Measurements from ENCODE around the gene PHF23.

PHF23 gene

DNA sequence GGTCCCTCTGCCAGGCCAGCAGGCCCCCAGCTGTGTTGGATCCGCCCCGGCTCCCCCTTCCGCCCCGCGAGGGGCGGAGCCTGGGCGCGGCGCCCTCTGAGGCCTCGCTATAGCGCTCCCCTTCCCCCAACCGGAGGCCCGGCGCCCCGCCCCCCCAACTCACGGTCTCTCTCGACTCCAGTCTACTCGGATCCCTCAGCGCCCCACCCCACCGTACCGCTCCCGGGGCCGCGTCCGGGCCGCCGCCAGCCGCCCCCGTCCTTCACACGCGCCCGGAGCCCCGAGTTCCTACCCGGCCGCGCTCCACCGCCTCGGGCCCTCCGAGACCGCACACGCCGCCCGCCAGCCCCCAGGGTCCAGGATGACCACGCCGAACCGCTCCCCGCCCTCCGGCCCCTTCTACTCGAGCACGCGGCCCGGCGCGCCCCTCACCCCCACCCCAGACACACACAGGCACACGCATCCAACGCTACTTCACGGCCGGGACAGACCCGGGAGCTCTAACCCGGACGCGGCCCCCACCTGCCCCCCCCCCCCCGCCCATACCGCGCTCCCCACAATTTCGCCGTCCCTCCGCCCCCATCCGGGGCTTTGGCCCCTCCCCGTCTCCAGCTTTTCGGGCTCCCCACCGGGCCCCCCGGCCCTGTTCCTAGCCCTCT lies 1.4 kb downstream of the PHF23 start:
- DNase-seq: peak; percentile 89

DNA sequence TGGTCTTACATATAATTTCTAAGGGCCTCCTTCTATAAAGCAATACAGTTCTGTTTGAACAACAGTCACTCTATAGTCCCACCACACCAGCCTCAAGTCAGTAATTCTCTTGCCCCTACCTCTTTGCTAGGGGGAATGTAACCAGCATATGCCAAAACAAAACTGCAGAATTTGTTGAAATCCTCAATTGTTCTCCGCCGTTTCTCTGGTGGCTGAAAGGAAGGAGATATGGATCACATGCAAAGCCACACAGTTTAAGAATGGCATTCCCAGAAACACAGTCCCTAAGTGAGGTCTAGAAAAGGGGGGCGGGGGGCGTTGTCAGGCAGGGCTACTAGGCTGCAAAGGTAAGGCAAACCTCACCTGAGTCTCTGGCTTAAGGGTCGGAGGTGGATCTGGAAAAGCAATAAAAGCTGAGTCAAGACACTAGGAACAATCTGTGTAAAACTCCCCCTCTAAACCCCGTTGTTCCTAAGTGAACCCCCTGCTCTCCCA lies 1.9 kb downstream of the PHF23 start:
- DNase-seq: no peak

DNA sequence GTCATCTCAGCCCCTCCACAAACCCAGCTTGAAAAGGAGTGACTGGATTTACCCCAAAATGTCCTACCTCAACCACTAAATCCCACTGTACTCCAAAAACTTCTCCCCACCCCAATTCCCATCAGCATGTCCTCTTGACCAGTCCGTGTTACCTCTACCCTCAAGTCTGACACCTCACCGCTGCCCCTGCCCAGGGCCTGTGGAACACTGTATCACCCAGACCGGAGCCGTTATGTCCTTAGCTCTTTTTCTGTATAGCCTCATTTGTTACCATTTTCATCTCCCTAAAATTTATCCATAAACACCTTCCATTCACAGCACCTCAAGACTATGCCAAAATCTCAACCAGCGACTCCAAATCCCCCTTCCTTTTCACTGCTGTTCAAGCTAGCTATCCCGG lies 2.4 kb downstream of the PHF23 start:
- no peak for DNase-seq

DNA sequence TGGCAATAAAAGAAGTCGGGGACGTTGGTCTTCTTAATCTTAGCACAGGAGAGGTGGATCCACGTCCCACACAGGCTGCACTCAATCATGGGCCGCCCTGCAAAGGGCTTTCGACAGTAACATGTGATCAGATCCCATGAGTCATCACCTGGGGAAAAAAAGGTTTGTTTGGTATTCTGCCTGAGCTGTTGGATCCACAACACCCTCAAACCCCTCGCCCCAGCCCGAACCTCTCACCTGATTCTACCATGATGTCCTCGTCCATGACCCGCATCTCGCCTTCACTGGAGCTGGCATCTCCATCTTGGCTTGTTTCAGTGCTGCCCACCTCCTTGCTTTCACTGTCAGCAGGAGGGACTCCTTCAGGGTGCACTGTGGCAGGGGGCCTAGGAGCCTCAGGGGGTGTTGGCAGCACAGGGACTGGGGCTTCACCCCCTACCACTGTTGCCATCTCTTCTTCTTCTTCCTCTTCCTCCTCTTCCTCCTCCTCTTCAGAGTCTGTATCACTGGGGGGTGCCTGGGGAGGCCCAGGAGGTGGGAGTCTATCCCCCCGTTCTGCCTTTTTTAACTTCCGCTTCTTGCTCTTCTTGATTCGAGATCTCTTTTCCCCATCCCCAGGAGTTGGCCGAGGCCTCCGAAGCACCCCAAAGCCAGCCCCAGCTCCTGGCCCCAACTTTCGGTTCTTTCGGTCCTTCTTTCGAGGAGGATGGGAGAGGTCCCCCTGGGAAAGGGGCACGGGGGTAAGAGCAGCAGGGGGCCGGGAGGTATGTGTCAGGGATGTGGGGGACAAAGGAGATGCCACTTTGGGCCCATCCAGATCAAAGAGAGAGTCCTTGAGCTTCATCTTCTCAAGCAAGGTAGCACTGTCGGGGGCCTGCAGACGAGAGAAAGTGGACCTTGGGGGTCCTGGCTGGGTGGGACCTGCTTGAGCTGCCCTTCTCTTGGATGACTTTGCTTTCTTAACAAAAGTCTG lies 3.3 kb downstream of the PHF23 start:
- DNase-seq: no peak

DNA sequence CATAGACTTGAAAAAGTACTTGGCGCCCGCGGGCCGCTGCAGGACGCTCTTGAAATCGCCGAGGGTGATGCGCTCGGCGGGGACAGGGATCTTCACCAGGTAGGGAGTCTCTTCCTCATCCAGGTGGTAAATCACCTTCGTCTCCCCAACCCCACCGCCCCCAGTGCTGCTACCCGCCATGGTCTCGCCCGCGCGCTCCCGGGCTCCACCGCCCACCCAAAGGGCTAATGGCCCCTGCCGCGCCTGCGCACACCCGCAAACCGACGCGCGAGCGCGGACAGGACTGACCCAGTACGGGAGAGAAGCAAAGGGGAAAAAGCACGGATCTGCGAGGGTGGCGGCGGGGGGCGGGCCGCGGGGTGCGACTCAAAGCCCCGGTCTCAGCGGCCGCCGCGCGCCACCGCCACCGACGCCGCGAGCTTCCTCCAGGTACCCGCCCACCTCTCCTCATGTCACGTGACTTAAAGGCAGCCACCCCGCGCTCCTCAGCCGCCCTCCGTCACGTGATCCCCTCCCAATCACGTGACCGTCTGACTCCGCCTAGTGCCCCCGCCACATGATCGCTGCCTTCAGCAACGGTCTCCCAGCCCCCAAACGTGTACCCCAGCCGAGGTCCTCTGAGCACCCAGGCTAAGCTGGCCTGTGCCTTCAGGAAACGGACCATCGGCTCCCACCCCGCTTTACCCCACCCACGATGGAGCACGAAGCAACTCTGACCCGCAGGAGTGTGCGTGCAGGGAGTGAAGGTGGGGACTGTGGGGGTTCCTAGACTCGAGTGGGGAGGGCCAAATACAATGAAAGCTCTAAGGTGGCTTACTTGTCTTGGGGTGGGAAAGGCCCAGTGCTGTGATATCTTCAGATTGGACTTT lies 4.9 kb downstream of the PHF23 start, which contains the start of gene DVL2:
DVL2 (minus strand) TSS at position 435 of the 869 bp plus-strand sequence; CDS start at position 180, 255 bp downstream.
- DNase-seq: peak; percentile 96

DNA sequence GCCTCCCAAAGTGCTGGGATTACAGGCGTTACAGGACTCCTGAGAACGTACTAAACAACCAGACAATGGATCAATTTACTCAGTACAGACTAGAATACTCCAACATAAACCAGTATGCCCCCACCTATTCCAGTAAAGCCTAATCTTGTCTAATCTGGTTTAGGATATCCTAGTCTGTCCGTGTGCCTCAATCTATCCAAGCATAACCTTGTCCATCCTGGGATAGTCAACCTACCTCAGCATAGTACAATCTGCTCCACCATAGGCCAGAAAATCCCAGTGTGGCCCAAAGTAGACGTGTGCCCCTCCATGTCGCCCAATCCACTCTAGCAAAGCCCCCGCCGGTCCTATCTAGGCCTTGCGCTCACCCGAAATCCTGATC lies 5.6 kb downstream of the PHF23 start:
- DNase-seq: no peak

DNA sequence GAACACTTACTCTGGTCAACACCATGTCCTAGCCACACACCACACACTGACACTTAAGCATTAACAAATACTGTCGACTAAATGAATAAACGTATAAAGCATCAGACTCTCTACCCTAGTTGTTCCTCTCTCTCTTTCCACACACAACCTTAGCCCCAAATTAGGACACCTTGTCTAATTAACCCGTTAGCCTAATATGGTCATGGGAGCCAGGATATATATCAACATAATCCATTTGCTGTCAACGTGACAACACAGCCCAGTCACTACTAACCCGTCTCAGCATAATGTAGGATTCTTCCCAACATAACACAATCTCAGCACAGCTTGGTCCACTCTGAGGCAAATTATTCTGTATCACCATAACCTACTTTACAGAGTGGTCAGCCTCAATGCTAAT lies 7.1 kb downstream of the PHF23 start:
- no peak for DNase-seq

DNA sequence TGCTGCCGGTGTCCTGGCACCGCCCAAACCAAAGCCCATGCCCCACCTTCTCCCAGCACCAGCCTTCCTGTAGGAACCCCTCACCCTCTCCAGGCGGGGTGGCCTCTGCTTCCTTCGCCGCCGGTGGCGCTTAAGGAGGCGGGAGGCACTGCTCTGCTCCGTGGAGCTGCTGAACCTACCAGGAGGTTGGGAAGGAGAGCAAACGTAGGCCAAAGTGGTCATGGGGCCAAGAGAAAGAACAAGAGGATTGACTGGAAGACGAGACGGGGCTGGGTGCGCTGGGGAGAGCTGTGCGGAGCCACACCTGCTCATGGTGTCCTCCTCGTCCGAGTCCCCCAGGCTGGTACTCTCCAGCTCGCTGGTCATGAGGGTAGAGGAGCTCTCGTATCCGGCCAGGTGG lies 9.8 kb downstream of the PHF23 start:
- no peak for DNase-seq

DNA sequence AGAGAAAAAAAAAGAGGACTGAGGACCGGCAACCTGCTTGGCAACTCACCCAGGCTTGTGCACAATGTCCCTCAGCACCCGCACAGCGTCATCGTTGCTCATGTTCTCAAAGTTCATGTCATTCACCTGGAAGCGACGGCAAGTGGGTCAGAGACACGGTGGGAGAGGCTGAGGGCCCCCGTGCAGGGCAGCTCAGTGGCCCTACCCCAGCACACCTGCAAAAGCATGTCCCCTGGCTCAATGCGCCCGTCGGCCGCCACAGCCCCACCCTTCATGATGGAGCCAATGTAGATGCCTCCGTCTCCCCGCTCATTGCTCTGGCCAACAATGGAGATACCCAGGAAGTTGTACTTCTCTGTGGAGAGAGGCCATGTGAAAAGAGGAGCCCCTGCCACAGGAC lies 10.3 kb downstream of the PHF23 start:
- no peak for DNase-seq

DNA sequence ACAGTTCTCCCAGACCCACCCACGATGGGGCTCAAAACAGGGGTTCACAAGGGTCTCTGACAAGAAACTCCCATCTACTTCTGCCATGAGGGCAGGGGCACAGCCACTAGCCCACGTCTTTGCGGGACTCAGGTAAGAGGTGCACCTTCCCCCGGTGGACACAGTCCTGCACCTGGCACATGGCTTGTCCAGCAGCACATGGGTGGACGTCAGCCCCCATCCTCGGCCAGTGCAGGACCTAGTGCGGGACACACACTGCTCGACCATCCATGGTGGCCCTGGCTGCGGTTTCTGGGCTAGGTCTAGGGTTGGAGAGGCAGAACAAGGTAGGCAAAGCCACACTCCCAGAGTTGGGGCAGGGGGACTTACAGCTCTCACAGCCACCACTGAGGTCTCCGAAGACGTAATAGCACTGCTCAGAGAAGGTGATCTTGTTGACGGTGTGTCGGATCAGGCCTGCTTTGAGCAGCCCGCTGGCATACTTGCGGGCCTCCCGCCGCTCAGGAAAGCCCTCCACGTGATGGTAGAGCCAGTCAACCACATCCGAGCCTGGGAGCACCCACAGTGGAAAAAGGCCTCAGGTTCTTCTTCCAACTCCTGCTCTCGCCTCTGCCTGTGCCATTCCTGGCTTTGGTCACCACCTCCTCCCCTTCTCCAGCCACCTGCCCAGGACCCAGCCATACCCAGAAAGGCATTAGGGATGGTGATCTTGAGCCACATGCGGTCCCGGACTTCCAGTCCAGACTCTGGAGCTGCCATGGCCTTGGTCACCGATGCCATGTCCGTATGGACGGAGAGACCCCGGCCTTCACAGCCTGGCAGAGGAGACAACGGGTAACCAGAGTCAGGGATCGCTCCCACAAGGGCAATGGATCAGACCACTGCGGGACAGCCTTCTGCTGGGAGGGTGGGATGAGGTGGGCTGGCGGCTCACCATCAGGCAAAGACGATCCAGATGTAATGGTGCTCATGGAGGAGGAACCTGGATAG lies 12.2 kb downstream of the PHF23 start:
- DNase-seq: no peak

DNA sequence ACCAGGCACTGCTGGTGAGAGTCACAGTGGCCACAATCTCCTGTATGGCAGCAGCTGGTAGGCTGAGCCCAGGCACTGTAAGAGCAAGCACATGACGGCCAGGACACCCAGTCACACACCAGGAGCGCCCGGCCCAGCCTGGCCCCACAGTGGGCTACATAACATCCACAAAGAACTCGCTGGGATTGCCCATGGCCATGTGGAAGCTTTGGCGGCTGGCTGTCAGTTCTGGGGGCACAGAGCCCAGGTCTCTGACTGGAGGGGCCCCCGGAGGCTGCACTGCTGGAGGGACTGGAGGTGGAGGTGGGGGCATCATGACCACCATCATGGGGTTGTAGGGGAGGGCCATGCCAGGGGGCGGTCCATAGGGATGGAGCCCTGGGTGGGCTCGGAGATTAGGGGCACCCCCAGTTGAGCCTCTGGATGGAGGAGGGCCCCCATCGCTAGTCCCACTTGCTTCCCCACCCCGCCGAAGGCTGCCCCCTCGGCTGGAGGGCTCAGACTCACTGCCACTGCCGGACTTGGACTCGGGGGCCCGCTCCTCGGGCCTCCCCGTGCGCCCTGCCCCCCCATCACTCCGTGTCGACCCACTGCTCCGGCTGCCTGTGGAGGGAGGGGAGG lies 13.4 kb downstream of the PHF23 start:
- DNase-seq: no peak

DNA sequence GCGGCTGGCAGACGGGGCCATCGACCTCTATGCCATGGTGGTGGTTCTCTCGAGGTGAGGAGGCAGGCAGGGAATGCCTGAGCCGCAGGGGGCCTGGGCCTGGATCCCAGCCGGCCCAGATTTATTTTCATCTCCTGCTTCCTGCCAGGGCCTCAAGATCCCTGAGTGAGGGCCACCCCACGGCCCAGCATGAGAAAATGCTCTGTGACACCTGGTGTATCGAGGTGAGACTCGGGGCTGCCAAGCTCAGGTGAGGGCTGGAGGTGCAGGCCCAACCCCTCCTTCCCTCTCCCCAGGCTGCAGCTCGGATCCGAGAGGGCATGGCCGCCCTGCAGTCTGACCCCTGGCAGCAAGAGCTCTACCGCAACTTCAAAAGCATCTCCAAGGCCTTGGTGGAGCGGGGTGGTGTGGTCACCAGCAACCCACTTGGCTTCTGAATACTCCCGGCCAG lies 14.6 kb downstream of the PHF23 start:
- no peak for DNase-seq

DNA sequence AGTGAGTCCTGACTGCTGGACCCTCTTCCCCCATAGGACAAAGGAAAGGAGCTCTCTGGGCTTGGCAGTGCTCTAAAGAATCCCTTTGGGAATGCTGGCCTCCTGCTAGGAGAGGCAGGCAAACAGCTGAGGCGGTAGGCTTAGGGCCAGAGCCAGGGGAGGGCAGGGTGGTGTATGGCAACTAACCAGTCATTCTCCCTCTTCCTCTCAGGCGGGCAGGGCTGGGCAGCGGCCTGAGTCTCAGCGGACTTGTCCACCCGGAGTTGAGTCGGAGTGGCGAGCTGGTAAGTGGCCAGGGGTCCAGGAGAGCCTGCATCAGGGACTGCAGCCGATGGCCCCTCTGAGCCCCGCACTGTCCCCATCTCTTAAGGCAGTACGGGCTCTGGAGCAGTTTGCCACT lies 15.1 kb downstream of the PHF23 start:
- DNase-seq: no peak

DNA sequence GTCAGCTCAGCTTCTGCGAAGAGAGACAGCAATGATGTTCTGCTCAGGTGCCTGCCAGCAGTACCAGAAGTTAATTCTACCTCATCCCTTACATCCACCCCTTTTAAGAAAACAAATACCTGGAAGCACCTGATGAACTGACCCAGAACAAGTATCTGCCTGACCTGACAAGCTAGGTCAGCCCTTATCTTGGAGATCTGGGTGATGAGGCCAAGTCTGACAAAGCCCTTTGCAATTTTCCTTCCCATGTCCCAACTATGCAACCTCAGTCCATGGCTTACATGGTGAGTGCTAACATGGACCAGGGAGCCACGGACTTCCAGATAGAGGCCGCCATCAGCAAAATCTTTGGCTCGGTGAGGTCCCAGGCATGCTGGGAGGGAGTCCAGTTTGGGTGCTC lies 15.9 kb downstream of the PHF23 start:
- DNase-seq: no peak

DNA sequence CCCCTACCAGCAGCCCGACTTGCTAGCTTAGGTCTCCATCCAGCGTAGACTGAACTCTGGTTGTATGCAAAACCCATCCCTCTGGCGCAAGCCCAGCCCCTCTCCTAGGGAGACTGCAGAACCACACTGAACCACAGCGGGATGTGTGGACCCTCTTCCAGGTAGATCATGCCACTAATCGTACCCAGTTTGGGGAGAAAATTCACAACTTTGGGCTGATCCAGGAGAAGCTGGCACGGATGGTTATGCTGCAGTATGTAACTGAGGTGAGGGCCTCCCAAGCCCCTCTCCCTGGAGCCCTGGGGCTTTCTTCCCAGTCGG lies 16.3 kb downstream of the PHF23 start:
- DNase-seq: no peak

DNA sequence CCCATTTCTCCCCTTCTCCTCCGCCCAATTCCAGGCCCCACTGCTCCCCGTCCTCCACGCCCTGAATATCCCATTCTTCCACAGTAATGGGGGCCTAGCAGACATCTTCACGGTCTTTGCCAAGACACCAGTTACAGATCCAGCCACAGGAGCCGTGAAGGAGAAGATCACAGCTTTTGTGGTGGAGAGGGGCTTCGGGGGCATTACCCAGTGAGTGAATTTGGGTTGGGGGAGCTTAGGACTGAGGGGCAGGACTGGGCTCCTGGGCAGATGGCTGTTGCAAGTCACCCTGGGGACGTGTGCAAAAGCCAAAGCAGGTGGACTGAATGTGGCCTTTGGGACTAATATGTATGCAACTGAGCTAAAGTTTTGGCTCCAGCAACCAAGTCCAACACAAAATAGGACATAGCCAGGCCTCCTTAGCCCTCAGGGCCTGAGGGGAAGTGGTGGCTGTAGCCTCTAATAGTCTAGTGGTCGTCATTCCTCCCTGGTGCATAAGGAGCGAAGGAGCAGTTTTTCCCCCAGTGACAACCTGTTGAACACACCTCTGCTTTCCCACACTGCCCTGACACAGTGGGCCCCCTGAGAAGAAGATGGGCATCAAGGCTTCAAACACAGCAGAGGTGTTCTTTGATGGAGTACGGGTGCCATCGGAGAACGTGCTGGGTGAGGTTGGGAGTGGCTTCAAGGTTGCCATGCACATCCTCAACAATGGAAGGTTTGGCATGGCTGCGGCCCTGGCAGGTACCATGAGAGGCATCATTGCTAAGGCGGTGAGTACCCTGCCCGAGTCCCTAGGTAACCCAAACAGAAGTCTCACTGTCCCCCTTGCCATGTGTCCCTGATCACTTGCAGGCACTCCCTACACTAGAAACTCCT lies 16.9 kb downstream of the PHF23 start:
- DNase-seq: no peak

DNA sequence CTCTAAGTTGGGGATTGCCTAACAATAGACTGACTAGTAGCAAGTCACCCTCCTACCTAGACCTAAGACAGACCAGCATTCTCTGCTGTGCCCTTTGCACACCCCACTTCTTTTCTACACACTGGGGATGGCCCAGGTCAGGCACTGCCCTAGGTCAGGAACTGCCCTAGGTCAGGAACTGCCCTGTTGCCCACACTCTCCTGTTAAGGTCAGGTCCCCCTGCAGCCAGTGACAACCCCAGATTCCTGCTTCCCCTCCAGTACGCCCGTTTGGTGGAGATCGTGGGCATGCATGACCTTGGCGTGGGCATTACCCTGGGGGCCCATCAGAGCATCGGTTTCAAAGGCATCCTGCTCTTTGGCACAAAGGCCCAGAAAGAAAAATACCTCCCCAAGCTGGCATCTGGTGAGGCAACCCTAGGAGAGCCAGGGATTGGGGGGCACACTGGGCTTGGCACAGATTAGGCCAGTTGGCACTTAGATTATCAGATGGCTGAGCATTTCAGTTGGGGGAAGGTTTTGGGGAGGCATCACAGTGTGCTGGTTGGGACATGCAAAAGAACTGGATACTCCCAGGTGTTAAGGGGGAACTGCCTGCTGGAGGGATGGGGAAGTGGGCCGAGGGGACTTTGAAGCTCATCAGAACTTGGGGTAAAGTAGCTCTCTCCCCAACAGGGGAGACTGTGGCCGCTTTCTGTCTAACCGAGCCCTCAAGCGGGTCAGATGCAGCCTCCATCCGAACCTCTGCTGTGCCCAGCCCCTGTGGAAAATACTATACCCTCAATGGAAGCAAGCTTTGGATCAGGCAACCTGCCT lies 17.8 kb downstream of the PHF23 start:
- no peak for DNase-seq

DNA sequence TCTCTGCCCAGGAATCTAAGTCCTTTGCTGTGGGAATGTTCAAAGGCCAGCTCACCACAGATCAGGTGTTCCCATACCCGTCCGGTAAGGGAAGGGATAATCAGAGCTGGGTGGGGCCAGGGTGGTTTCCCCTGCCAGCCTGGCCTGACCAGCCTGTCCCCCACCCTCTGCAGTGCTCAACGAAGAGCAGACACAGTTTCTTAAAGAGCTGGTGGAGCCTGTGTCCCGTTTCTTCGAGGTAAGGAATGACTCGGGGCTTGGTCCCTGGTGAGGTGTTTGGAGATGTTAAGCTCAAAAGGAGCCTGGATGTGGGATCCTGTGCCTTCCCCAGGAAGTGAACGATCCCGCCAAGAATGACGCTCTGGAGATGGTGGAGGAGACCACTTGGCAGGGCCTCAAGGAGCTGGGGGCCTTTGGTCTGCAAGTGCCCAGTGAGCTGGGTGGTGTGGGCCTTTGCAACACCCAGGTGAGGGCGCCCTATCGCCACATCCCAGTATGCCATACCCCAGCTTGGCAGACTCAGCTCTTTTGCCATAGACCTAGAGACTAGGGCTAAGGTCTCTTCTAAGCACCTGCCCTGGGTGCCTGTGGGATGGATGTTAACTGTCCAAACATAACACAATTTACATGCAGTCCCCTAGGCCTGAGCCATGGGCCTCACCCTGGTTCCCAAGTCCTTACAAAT lies 18.5 kb downstream of the PHF23 start:
- DNase-seq: peak; percentile 71

Measured in CD4-positive, alpha-beta T cell treated with Interleukin-17A for 1 hour (primary cell).